Naive thymus-derived CD4-positive, alpha-beta T cell (primary cell): ENCODE measurements around the gene N4BP3. TPM values are rescaled to one million over a fixed set of nuclear protein-coding genes. Genes with fewer than 3 reads are reported as not detected.
"Not testable (repeated sequence)": the region's sequence is repeated elsewhere in the genome, so short reads cannot be mapped to it uniquely, and the experiment has no call there.

Source experiments
- ATAC-seq: fragments of 150-1000 bp; cut with Tn5 transposase; 2 replicates; pipeline ENCODE4 v1.10.0; 2021; ENCODE audit warnings: mild to moderate bottlenecking, moderate library complexity
- CTCF ChIA-PET: fragments of 350-600 bp; sonication (Branson Sonifier 250); formaldehyde crosslinking; loops from one replicate; lab custom pipeline; 2021; ENCODE audit warnings: antibody characterized with exemption; lab: Charles Lee
- POLR2A ChIA-PET: fragments of 350-600 bp; sonication (Branson Sonifier 250); formaldehyde crosslinking; loops from one replicate; lab custom pipeline; 2021; ENCODE audit warnings: antibody characterized with exemption, inconsistent platforms; lab: Charles Lee
- DNase-seq, 9 donors: peaks; one replicate each; pipeline versions ENCODE4 v3.0.0 to v3.0.0-alpha.2; 2020 to 2022; ENCODE audit warnings: mixed read lengths in 1 of 9
- H3K27ac ChIP-seq: one replicate; pipeline ENCODE4 v1.7.0; 2013; ENCODE audit warnings: mild to moderate bottlenecking, low read depth, low read length, moderate library complexity
- H3K27me3 ChIP-seq, 2 donors: one replicate each; pipeline ENCODE4 v1.7.0; 2013; ENCODE audit warnings: low read length in 2 of 2, mild to moderate bottlenecking in 2 of 2, moderate library complexity in 2 of 2; ENCODE audit not compliant: control insufficient read depth in 2 of 2, insufficient read depth in 2 of 2
- H3K36me3 ChIP-seq, 3 experiments: 1 replicate in 2 of 3; 2 replicates in 1 of 3; pipeline ENCODE4 v1.7.0; 2013; ENCODE audit warnings: low read length in 3 of 3, mild to moderate bottlenecking in 3 of 3, moderate library complexity in 1 of 3; ENCODE audit not compliant: insufficient read depth in 3 of 3, control insufficient read depth in 2 of 3
- H3K4me1 ChIP-seq, 2 donors: one replicate each; pipeline ENCODE4 v1.7.0; 2013; ENCODE audit warnings: low read length in 2 of 2, mild to moderate bottlenecking in 2 of 2, moderate library complexity in 1 of 2; ENCODE audit not compliant: control insufficient read depth in 2 of 2, insufficient read depth in 2 of 2
- H3K4me3 ChIP-seq: 2 replicates; pipeline ENCODE4 v1.7.0; 2013; ENCODE audit warnings: mild to moderate bottlenecking, low read length
- H3K9me3 ChIP-seq, 3 experiments: 1 replicate in 2 of 3; 2 replicates in 1 of 3; pipeline ENCODE4 v1.7.0; 2013; ENCODE audit warnings: low read length in 3 of 3; ENCODE audit not compliant: control insufficient read depth in 2 of 3
- H3K27ac Mint-ChIP-seq, 9 donors: one replicate each; pipeline ENCODE4 v1.8.0; 2020 to 2022; ENCODE audit warnings: mixed read lengths in 9 of 9, mild to moderate bottlenecking in 8 of 9, moderate library complexity in 5 of 9, inconsistent platforms in 2 of 9
- H3K27me3 Mint-ChIP-seq, 5 donors: one replicate each; pipeline ENCODE4 v1.8.0; 2021 to 2022; ENCODE audit warnings: mixed read lengths in 5 of 5, mild to moderate bottlenecking in 1 of 5
- H3K36me3 Mint-ChIP-seq, 5 donors: one replicate each; pipeline ENCODE4 v1.8.0; 2020 to 2022; ENCODE audit warnings: mixed read lengths in 5 of 5, mild to moderate bottlenecking in 3 of 5, inconsistent platforms in 1 of 5
- H3K4me1 Mint-ChIP-seq, 7 donors: one replicate each; pipeline ENCODE4 v1.8.0; 2020 to 2022; ENCODE audit warnings: mixed read lengths in 7 of 7, mild to moderate bottlenecking in 3 of 7, inconsistent platforms in 1 of 7
- H3K4me3 Mint-ChIP-seq, 10 donors: one replicate each; pipeline ENCODE4 v1.8.0; 2020 to 2022; ENCODE audit warnings: mild to moderate bottlenecking in 10 of 10, mixed read lengths in 10 of 10, moderate library complexity in 6 of 10, inconsistent platforms in 2 of 10
- H3K9me3 Mint-ChIP-seq, 11 donors: one replicate each; pipeline ENCODE4 v1.8.0; 2020 to 2022; ENCODE audit warnings: mixed read lengths in 11 of 11, mild to moderate bottlenecking in 4 of 11, inconsistent platforms in 1 of 11, moderate library complexity in 1 of 11
- intact Hi-C, 2 donors: fragments of 100-400 bp; cut with micrococcal nuclease; formaldehyde crosslinking; loops; one replicate each; pipeline ENCODE4 v1.15.1; 2023
- polyA plus RNA-seq, 2 donors: library from polyadenylated mRNA; unstranded; fragments of 300-500 nt; fragmentation: Illumina TruSeq; gene quantifications; one replicate each; pipeline ENCODE4 v1.2.3, GENCODE V29; 2021
- total RNA-seq, 6 experiments: library from RNA in 5 of 6; stranded (reverse) in 5 of 6; gene quantifications; 1 replicate in 5 of 6; 2 replicates in 1 of 6; pipeline ENCODE4 v1.2.3 and lab custom pipeline; 2021 to 2026

N4BP3 gene
- total and polyA plus RNA-seq, 7 experiments from 2014 or later: 0.19 to 3.5 (median 1.1) TPM

GRCh38 chr5:178081571-178082243 is 31.6 kb upstream of the N4BP3 start:
- no peak overlapping the region for H3K4me3 ChIP-seq
- peaks cover 0 to 20% (median 0%) of the 10 kb centered on the region in 5 donors for H3K27me3 Mint-ChIP-seq
- DNase-seq (no peak), ATAC-seq (no peak)
- ChIA-PET CTCF (no interaction called here), POLR2A (no interaction called here)
- no peaks in the 10 kb centered on the region for H3K36me3 Mint-ChIP-seq
- peaks cover 0 to 1% (median 0%) of the 10 kb centered on the region in 7 donors for H3K4me1 Mint-ChIP-seq
- no peaks in the 10 kb centered on the region for H3K9me3 Mint-ChIP-seq
- no peak overlapping the region for H3K4me3 Mint-ChIP-seq
- H3K27ac ChIP-seq: no peak overlapping the region
- no peaks in the 10 kb centered on the region for H3K36me3 ChIP-seq
- no peaks in the 10 kb centered on the region for H3K9me3 ChIP-seq
- H3K27ac Mint-ChIP-seq: no peak overlapping the region
- intact Hi-C loops: no loop called here
- no peaks in the 10 kb centered on the region for H3K4me1 ChIP-seq
- no peaks in the 10 kb centered on the region for H3K27me3 ChIP-seq

GRCh38 chr5:178083922-178084321 is 29.4 kb upstream of the N4BP3 start:
- Histone ChIP-seq H3K9me3 (no peaks in the 10 kb centered on the region), H3K4me1 (no peaks in the 10 kb centered on the region), H3K36me3 (no peaks in the 10 kb centered on the region), H3K27ac (no peak overlapping the region), H3K27me3 (no peaks in the 10 kb centered on the region), H3K4me3 (no peak overlapping the region)
- H3K27ac Mint-ChIP-seq: no peak overlapping the region
- no peak overlapping the region for H3K4me3 Mint-ChIP-seq
- ChIA-PET POLR2A (interaction anchor here (1.4 kb wide), 1 partner anchor 37 kb away, joined by 3 read pairs; no protein-coding TSS in a partner anchor), CTCF (no interaction called here)
- intact Hi-C loops: no loop called here
- H3K27me3 Mint-ChIP-seq: peaks cover 0 to 23% (median 4%) of the 10 kb centered on the region in 5 donors
- H3K4me1 Mint-ChIP-seq: peaks cover 0 to 1% (median 0%) of the 10 kb centered on the region in 7 donors
- no peaks in the 10 kb centered on the region for H3K36me3 Mint-ChIP-seq
- no peaks in the 10 kb centered on the region for H3K9me3 Mint-ChIP-seq
- no peak for DNase-seq
- no peak for ATAC-seq

GRCh38 chr5:178085316-178085715 is 28.0 kb upstream of the N4BP3 start:
- ATAC-seq: no peak
- ChIA-PET CTCF (no interaction called here), POLR2A (no interaction called here)
- no peaks in the 10 kb centered on the region for H3K4me1 ChIP-seq
- Mint-ChIP-seq H3K36me3 (no peaks in the 10 kb centered on the region), H3K4me1 (peaks cover 0 to 1% (median 0%) of the 10 kb centered on the region in 7 donors), H3K27me3 (peaks cover 0 to 26% (median 4%) of the 10 kb centered on the region in 5 donors), H3K9me3 (no peaks in the 10 kb centered on the region), H3K27ac (no peak overlapping the region), H3K4me3 (no peak overlapping the region)
- no peaks in the 10 kb centered on the region for H3K9me3 ChIP-seq
- DNase-seq: no peak
- H3K27me3 ChIP-seq: no peaks in the 10 kb centered on the region
- H3K4me3 ChIP-seq: no peak overlapping the region
- intact Hi-C loops: no loop called here
- H3K27ac ChIP-seq: no peak overlapping the region
- no peaks in the 10 kb centered on the region for H3K36me3 ChIP-seq

- Mint-ChIP-seq H3K36me3 (no peaks in the 10 kb centered on the region), H3K27ac (no peak overlapping the region), H3K27me3 (peaks cover 0 to 26% (median 0%) of the 10 kb centered on the region in 5 donors), H3K4me3 (no peak overlapping the region), H3K4me1 (peaks cover 0 to 2% (median 0%) of the 10 kb centered on the region in 7 donors), H3K9me3 (peaks cover 0 to 4% (median 0%) of the 10 kb centered on the region in 11 donors)
- no peak for DNase-seq
- Histone ChIP-seq H3K27ac (no peak overlapping the region), H3K4me1 (no peaks in the 10 kb centered on the region), H3K36me3 (no peaks in the 10 kb centered on the region), H3K27me3 (no peaks in the 10 kb centered on the region), H3K9me3 (no peaks in the 10 kb centered on the region), H3K4me3 (no peak overlapping the region)
- no peak for ATAC-seq
- intact Hi-C loops: no loop called here
- ChIA-PET CTCF (no interaction called here), POLR2A (no interaction called here)
Measured at GRCh38 chr5:178086266-178086665, 27.1 kb upstream of the N4BP3 start.

- H3K27ac ChIP-seq, CTCF ChIA-PET, H3K4me1 Mint-ChIP-seq, H3K27me3 ChIP-seq, intact Hi-C loops, H3K9me3 ChIP-seq, H3K4me1 ChIP-seq, ATAC-seq, H3K4me3 ChIP-seq, H3K36me3 ChIP-seq, H3K4me3 Mint-ChIP-seq, DNase-seq, H3K27ac Mint-ChIP-seq, H3K36me3 Mint-ChIP-seq, H3K9me3 Mint-ChIP-seq: not testable (repeated sequence)
- peaks cover 0 to 26% (median 0%) of the 10 kb centered on the region in 5 donors for H3K27me3 Mint-ChIP-seq
- POLR2A ChIA-PET: interaction anchor here (0.6 kb wide), 1 partner anchor 76 kb away, joined by 5 read pairs; no protein-coding TSS in a partner anchor
Measured at GRCh38 chr5:178087199-178087598, 26.1 kb upstream of the N4BP3 start.

- Histone ChIP-seq H3K36me3 (no peaks in the 10 kb centered on the region), H3K4me1 (peaks cover 0 to 19% of the 10 kb centered on the region in 2 donors), H3K9me3 (no peaks in the 10 kb centered on the region), H3K27ac (no peak overlapping the region), H3K27me3 (no peaks in the 10 kb centered on the region), H3K4me3 (no peak overlapping the region)
- H3K27me3 Mint-ChIP-seq: peaks cover 0 to 16% (median 0%) of the 10 kb centered on the region in 5 donors
- peaks cover 0 to 5% (median 0%) of the 10 kb centered on the region in 5 donors for H3K36me3 Mint-ChIP-seq
- H3K4me3 Mint-ChIP-seq: no peak overlapping the region
- peaks cover 0 to 5% (median 0%) of the 10 kb centered on the region in 11 donors for H3K9me3 Mint-ChIP-seq
- ATAC-seq: no peak
- H3K27ac Mint-ChIP-seq: no peak overlapping the region
- POLR2A ChIA-PET: interaction anchor here (2.0 kb wide), 1 partner anchor 14 kb away, joined by 8 read pairs; no protein-coding TSS in a partner anchor
- intact Hi-C loops: no loop called here
- CTCF ChIA-PET: interaction anchor here (0.9 kb wide), 1 partner anchor 30 kb away, joined by 4 read pairs; no protein-coding TSS in a partner anchor
- no peak for DNase-seq
- peaks cover 8 to 33% (median 20%) of the 10 kb centered on the region in 7 donors for H3K4me1 Mint-ChIP-seq
Measured at GRCh38 chr5:178090856-178091255, 22.5 kb upstream of the N4BP3 start.
